Thoracic aorta (tissue), 2 donors: Measurements from ENCODE around the gene DLG5. TPM values are rescaled to one million over a fixed set of nuclear protein-coding genes. Genes with fewer than 3 reads are reported as not detected.

ENCODE experiments used
- ATAC-seq: fragments of 150-250 bp; one replicate; pipeline ENCODE4 v1.8.0; 2017; ENCODE audit warnings: low read depth; ENCODE audit not compliant: insufficient number of reproducible peaks, low FRiP score
- DNase-seq: peaks from one replicate; pipeline ENCODE4 v3.0.0-alpha.2; 2020; ENCODE audit warnings: low spot score
- H3K27ac ChIP-seq, 2 donors: fragments of 200-600 bp; sonication (generic); 1 replicate in 1 of 2; 2 replicates in 1 of 2; pipeline ENCODE4 v1.5.1; 2016; ENCODE audit warnings: mild to moderate bottlenecking in 2 of 2, moderate library complexity in 2 of 2
- H3K27me3 ChIP-seq: fragments of 200-600 bp; sonication (generic); replicated peaks from 2 replicates; pipeline ENCODE4 v1.6.0; 2016; ENCODE audit warnings: mild to moderate bottlenecking; ENCODE audit not compliant: insufficient read depth
- H3K36me3 ChIP-seq: fragments of 200-600 bp; sonication (generic); one replicate; pipeline ENCODE4 v1.5.1; 2016
- H3K4me1 ChIP-seq, 2 donors: fragments of 200-600 bp; sonication (generic); 1 replicate in 1 of 2; 2 replicates in 1 of 2; pipeline versions ENCODE4 v1.5.1 to v1.6.0; 2016; ENCODE audit warnings: low read depth in 2 of 2, mild to moderate bottlenecking in 1 of 2; ENCODE audit not compliant: control insufficient read depth in 1 of 2
- H3K4me3 ChIP-seq: fragments of 200-600 bp; sonication (generic); 2 replicates; pipeline ENCODE4 v1.5.1; 2016; ENCODE audit warnings: mild to moderate bottlenecking
- H3K9me3 ChIP-seq: fragments of 200-600 bp; sonication (generic); 2 replicates; pipeline ENCODE4 v1.5.1; 2016
- CTCF ChIP-seq: fragments of 200-600 bp; sonication (generic); IDR thresholded peaks from one replicate; pipeline ENCODE4 v1.5.1; 2019; ENCODE audit warnings: antibody characterized with exemption
- total RNA-seq, 2 donors: library from RNA; depleted of rRNA; stranded (reverse); fragments of >200 nt; gene quantifications; one replicate each; pipeline versions ENCODE4 v1.1.0 to v1.2.3, GENCODE V29; 2016

Gene DLG5
- total RNA-seq, 2 donors from 2014 or later = 36.4 to 79.6 TPM

- DNase-seq (no peak), ATAC-seq (no peak)
- H3K27me3 ChIP-seq = no peaks in the 10 kb centered on the region
- H3K9me3 ChIP-seq = no peaks in the 10 kb centered on the region
- H3K36me3 ChIP-seq = no peaks in the 10 kb centered on the region
- H3K4me1 ChIP-seq = peaks cover 5 to 56% of the 10 kb centered on the region in 2 donors
- TF ChIP-seq CTCF = no peak
- H3K27ac ChIP-seq = no peak overlapping the region
- H3K4me3 ChIP-seq = no peak overlapping the region
Observed at GRCh38 chr10:77907900-77908717, 18.4 kb downstream of the DLG5 start.

DNA sequence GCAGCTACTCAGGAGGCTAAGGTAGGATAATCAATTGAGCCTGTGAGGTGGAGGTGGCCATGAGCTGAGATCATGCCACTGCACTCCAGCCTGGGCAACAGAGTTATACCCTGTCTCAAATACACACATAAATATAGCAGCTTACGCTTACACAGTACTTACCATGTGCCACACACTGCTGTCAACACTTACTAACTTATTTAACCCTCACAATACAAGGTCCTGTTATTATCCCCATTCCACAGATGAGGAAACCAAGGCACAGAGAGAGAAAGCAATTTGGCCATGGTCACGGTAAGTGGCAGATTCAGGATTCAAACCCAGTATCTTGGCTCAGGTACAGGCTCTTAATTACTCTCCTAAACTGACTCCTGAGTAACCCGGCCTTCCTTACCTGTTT is 19.1 kb downstream of the DLG5 start:
- no peaks in the 10 kb centered on the region for H3K9me3 ChIP-seq
- no peaks in the 10 kb centered on the region for H3K27me3 ChIP-seq
- ATAC-seq (no peak), DNase-seq (no peak)
- H3K4me1 ChIP-seq = peaks cover 5 to 51% of the 10 kb centered on the region in 2 donors
- H3K36me3 ChIP-seq = no peaks in the 10 kb centered on the region
- H3K4me3 ChIP-seq = no peak overlapping the region
- H3K27ac ChIP-seq = no peak overlapping the region
- TF ChIP-seq CTCF = no peak

DNA sequence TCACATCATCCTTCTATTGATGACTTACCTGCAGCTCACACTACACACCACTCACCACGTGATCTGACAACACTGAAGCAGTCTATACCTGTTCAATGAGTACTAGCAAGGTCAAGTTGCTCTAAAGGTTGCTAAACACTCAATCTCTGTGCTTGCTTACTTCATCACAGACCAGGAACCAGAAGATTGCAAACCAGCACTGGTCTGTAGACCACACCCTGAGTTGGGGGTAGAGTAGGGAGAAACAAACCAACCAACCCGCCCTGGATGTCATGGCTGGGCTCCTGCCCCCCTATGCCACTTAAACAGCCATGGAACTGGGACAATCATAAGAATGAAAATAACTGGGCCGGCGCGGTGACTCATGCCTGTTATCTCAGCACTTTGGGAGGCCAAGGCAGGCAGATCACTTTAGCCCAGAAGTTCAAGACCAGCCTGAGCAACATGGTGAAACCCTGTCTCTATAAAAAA is 19.6 kb downstream of the DLG5 start:
- H3K9me3 ChIP-seq = no peaks in the 10 kb centered on the region

DNA sequence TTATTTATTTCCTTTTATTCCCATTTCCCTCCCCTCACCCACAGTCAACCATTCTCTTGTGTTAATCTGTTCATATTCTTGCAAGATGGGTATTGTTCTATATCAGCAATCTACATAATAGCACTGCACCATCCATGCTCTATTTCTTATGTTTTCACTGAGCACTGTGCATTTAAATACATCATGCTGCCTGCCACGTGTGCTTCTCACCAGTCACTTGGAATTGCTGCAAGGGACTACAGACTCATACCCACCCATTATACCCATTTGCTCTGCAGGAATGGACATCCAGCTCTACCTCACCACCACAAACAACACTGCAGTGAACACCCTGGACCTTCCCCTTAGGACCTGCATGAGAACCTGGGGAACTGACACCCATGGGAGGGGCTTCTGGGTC is 20.8 kb downstream of the DLG5 start:
- TF ChIP-seq CTCF = no peak
- Histone ChIP-seq H3K36me3 (no peaks in the 10 kb centered on the region), H3K4me1 (peaks cover 5 to 51% of the 10 kb centered on the region in 2 donors), H3K4me3 (no peak overlapping the region), H3K27me3 (no peaks in the 10 kb centered on the region), H3K27ac (no peak overlapping the region), H3K9me3 (no peaks in the 10 kb centered on the region)
- no peak for DNase-seq
- ATAC-seq = no peak

More for the DNA sequence above, 19.6 kb downstream of the DLG5 start:
- ATAC-seq = no peak
- Histone ChIP-seq H3K4me1 (peaks cover 5 to 52% of the 10 kb centered on the region in 2 donors), H3K27me3 (no peaks in the 10 kb centered on the region), H3K36me3 (no peaks in the 10 kb centered on the region), H3K27ac (no peak overlapping the region), H3K4me3 (no peak overlapping the region)
- no peak for DNase-seq
- TF ChIP-seq CTCF = no peak

DNA sequence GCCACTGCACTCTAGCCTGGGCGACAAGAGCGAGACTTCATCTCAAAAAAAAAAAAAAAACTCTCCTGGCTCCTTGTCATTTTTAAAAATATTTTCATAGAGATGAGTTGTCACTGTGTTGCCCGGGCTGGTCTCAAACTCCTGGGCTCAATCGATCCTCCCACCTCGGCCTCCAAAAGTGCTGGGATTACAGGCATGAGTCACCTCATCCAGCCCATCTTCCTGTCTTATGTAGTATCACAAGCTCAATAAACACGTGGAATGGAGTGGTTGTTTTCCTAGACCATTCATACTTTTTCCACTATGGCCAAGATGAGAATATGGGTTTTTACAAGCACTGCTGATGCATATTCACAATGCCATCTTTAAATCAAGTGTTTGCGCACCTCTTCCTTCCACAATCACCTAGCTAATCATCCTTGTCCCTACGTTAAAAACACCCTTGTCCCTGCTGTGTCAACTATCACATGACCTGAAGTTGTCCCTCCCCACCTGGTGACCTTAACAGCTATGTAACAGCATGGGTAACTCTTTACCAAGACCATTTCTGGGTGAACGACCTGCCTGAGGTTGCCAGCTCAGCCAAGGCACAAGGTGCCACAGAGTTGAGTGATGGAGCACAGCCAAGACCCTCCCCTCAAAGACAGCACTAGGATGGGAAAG is 21.3 kb downstream of the DLG5 start:
- Histone ChIP-seq H3K4me3 (no peak overlapping the region), H3K4me1 (peaks cover 8 to 52% of the 10 kb centered on the region in 2 donors), H3K27ac (no peak overlapping the region), H3K27me3 (no peaks in the 10 kb centered on the region), H3K36me3 (no peaks in the 10 kb centered on the region), H3K9me3 (no peaks in the 10 kb centered on the region)
- ATAC-seq (no peak), DNase-seq (no peak)
- TF ChIP-seq CTCF = no peak
